Measurements from ENCODE around the gene LILRA2.
"Not testable (repeated sequence)": the region's sequence is repeated elsewhere in the genome, so short reads cannot be mapped to it uniquely, and the experiment has no call there.

The LILRA2 gene

GRCh38 chr19:54573330-54573872, at the start of gene LILRA2:
TSS of gene LILRA2 (plus strand) at chr19:54573790. CDS start at chr19:54573879, 89 bp downstream.
- no peak for DNase-seq

- DNase-seq = no peak
These were observed 48.0 kb upstream of the LILRA2 start for GRCh38 chr19:54525636-54526035.

GRCh38 chr19:54526972-54527371, 46.6 kb upstream of the LILRA2 start:
- no peak for DNase-seq

- no peak for DNase-seq
These were observed 42.7 kb upstream of the LILRA2 start for GRCh38 chr19:54530866-54531265.

- no peak for DNase-seq
These were observed 41.1 kb upstream of the LILRA2 start for GRCh38 chr19:54532528-54532927.

GRCh38 chr19:54533476-54533875, 40.1 kb upstream of the LILRA2 start:
- no peak for DNase-seq

- DNase-seq = no peak
These were observed 39.4 kb upstream of the LILRA2 start for GRCh38 chr19:54534156-54534555.

GRCh38 chr19:54535601-54536000, 38.0 kb upstream of the LILRA2 start:
- DNase-seq = no peak

- DNase-seq = no peak
These were observed 36.6 kb upstream of the LILRA2 start for GRCh38 chr19:54536956-54537355.

GRCh38 chr19:54541712-54542111, 31.9 kb upstream of the LILRA2 start:
- no peak for DNase-seq

- no peak for DNase-seq
These were observed 24.8 kb upstream of the LILRA2 start for GRCh38 chr19:54548806-54549205.

GRCh38 chr19:54549224-54549623, 24.4 kb upstream of the LILRA2 start:
- no peak for DNase-seq

GRCh38 chr19:54551293-54551692, 22.3 kb upstream of the LILRA2 start:
- no peak for DNase-seq

GRCh38 chr19:54551950-54552912, 21.4 kb upstream of the LILRA2 start:
- no peak for DNase-seq

GRCh38 chr19:54552913-54553310, 20.7 kb upstream of the LILRA2 start:
- no peak for DNase-seq

GRCh38 chr19:54554006-54554405, 19.6 kb upstream of the LILRA2 start:
- DNase-seq = no peak

GRCh38 chr19:54554896-54555295, 18.7 kb upstream of the LILRA2 start:
- DNase-seq = no peak

GRCh38 chr19:54556194-54556593, 17.4 kb upstream of the LILRA2 start:
- no peak for DNase-seq

GRCh38 chr19:54558339-54558738, 15.3 kb upstream of the LILRA2 start:
- no peak for DNase-seq

GRCh38 chr19:54560881-54561385, 12.7 kb upstream of the LILRA2 start:
- no peak for DNase-seq

GRCh38 chr19:54561840-54562239, 11.8 kb upstream of the LILRA2 start:
- no peak for DNase-seq

- not testable (repeated sequence) for DNase-seq
These were observed 10.4 kb upstream of the LILRA2 start for GRCh38 chr19:54563206-54563605.

- no peak for DNase-seq
These were observed 3.3 kb upstream of the LILRA2 start for GRCh38 chr19:54570316-54570715.

Measured in GOT3 (cell line).